HepG2 (cell line): Measurements from ENCODE around the gene ARPP19. TPM values are rescaled to one million over a fixed set of nuclear protein-coding genes. Genes with fewer than 3 reads are reported as not detected.

Experiments
- ATAC-seq: fragments of 200-7000 bp; cut with Tn5 transposase; 3 replicates; pipeline ENCODE4 v1.9.1; 2020; ENCODE audit warnings: mild to moderate bottlenecking, moderate library complexity
- BruUV-seq: library from RNA; stranded (reverse); fragments of 400-500 nt; replicated peaks from 2 replicates; lab custom pipeline; 2021; lab: Mats Ljungman, UMichigan
- CTCF ChIA-PET: fragments of 300-600 bp; formaldehyde crosslinking; extraction: SDS; loops from one replicate; lab custom pipeline; 2021; ENCODE audit warnings: low total read pairs, inconsistent platforms, low intra/inter-chr PET ratio; lab: Yijun Ruan, JAX
- POLR2A ChIA-PET: fragments of 350-600 bp; sonication (Branson Sonifier 250); formaldehyde crosslinking; loops from one replicate; lab custom pipeline; 2020; ENCODE audit warnings: antibody characterized with exemption, inconsistent platforms; lab: Yijun Ruan, JAX
- DNase-seq: peaks from one replicate; pipeline ENCODE4 v3.0.0-alpha.2; 2015; ENCODE audit warnings: low spot score
- FAIRE-seq: peaks from 3 replicates; lab custom pipeline; 2011; peaks lifted over from hg19 to GRCh38; lab: Jason Lieb, UNC
- H2AFZ ChIP-seq: one replicate; pipeline ENCODE4 v1.6.1; 2011; ENCODE audit warnings: low read length, inconsistent platforms
- H3K27ac ChIP-seq: fragments of 300-600 bp; 3 replicates; pipeline ENCODE4 v1.8.0; 2011; ENCODE audit warnings: mixed run types, mild to moderate bottlenecking, mixed read lengths, low read length, inconsistent platforms; ENCODE audit not compliant: insufficient read depth; ENCODE audit errors: extremely low read length
- H3K27me3 ChIP-seq, 2 experiments: fragments of 200-600 bp in 1 of 2; 2 replicates in 1 of 2; 3 replicates in 1 of 2; pipeline versions ENCODE4 v1.6.0 to v1.8.0; 2011; ENCODE audit warnings: low read length in 2 of 2, mild to moderate bottlenecking in 2 of 2, moderate library complexity in 2 of 2, inconsistent platforms in 1 of 2; ENCODE audit not compliant: insufficient read depth in 2 of 2, control insufficient read depth in 1 of 2
- H3K36me3 ChIP-seq, 2 experiments: fragments of 200-600 bp in 1 of 2; replicated peaks in 1 of 2; 2 replicates in 1 of 2; 3 replicates in 1 of 2; pipeline versions ENCODE4 v1.5.1 to v1.8.0; 2011; ENCODE audit warnings: low read length in 2 of 2, inconsistent platforms in 1 of 2; ENCODE audit not compliant: insufficient read depth in 2 of 2, control insufficient read depth in 1 of 2
- H3K4me1 ChIP-seq: 2 replicates; pipeline ENCODE4 v1.5.1; 2012; ENCODE audit warnings: low read length, inconsistent platforms; ENCODE audit not compliant: insufficient read depth
- H3K4me2 ChIP-seq: 2 replicates; pipeline ENCODE4 v1.6.0; 2011; ENCODE audit warnings: low read depth, low read length, inconsistent platforms
- H3K4me3 ChIP-seq, 3 experiments: fragments of 200-600 bp in 1 of 3; sonication (generic), shearing (Covaris generic) in 1 of 3; replicated peaks in 1 of 3; 2 replicates each; pipeline ENCODE4 v1.5.1; 2011 to 2016; ENCODE audit warnings: low read length in 3 of 3, inconsistent platforms in 2 of 3, low read depth in 2 of 3, mild to moderate bottlenecking in 2 of 3, control low read depth in 1 of 3, mixed read lengths in 1 of 3; ENCODE audit not compliant: insufficient read depth in 1 of 3
- H3K79me2 ChIP-seq: one replicate; pipeline ENCODE4 v1.6.1; 2011; ENCODE audit warnings: low read length, inconsistent platforms; ENCODE audit not compliant: insufficient read depth
- H3K9ac ChIP-seq: 2 replicates; pipeline ENCODE4 v1.6.0; 2011; ENCODE audit warnings: mild to moderate bottlenecking, low read depth, low read length, inconsistent platforms; ENCODE audit not compliant: insufficient read depth
- H3K9me3 ChIP-seq: 2 replicates; pipeline ENCODE4 v1.5.1; 2012; ENCODE audit warnings: mild to moderate bottlenecking, low read length
- H4K20me1 ChIP-seq: 2 replicates; pipeline ENCODE4 v1.6.0; 2011; ENCODE audit warnings: inconsistent platforms, mild to moderate bottlenecking, low read length, moderate library complexity; ENCODE audit not compliant: insufficient read depth
- ARNT ChIP-seq: fragments of 450-650 bp; IDR thresholded peaks from 2 replicates; pipeline ENCODE4 v1.6.1; 2017
- CCAR2 ChIP-seq: fragments of 200-400 bp; formaldehyde crosslinking; optimal IDR thresholded peaks from 2 replicates; pipeline ENCODE3; 2018; ENCODE audit warnings: low read depth, mild to moderate bottlenecking, low read length, moderate library complexity
- DNMT3B ChIP-seq: conservative IDR thresholded peaks from 2 replicates; pipeline ENCODE4 v1.6.1; 2016; ENCODE audit warnings: missing biosample characterization, control low read depth
- FUBP1 ChIP-seq: sonication (generic); formaldehyde crosslinking; IDR thresholded peaks from 2 replicates; pipeline ENCODE4 v1.5.1; 2020; ENCODE audit warnings: missing genetic modification reagents, mild to moderate bottlenecking, borderline replicate concordance
- MTA1 ChIP-seq: sonication (generic); formaldehyde crosslinking; IDR thresholded peaks from 2 replicates; pipeline ENCODE4 v1.4.0; 2020; ENCODE audit warnings: missing genetic modification reagents, mild to moderate bottlenecking, borderline replicate concordance
- NPAS2 ChIP-seq: sonication (generic); formaldehyde crosslinking; IDR thresholded peaks from 2 replicates; pipeline ENCODE4 v1.8.0; 2022; ENCODE audit warnings: mild to moderate bottlenecking, missing genetic modification reagents, borderline replicate concordance
- ZNF772 ChIP-seq: sonication (generic); formaldehyde crosslinking; IDR thresholded peaks from 2 replicates; pipeline ENCODE4 v1.5.0; 2020; ENCODE audit warnings: mild to moderate bottlenecking, missing genetic modification reagents
- WGBS: methylation state at CpG from one replicate; pipeline ENCODE4 v1.1.6; 2017; ENCODE audit warnings: low lambda C conversion rate; 5-methylcytosine and 5-hydroxymethylcytosine counted together
- in situ Hi-C: cut with HindIII; loops from 2 replicates; pipeline ENCODE4 v1.10.0; 2017; ENCODE audit warnings: low pct_unique_long_range_greater_than_20kb; ENCODE audit not compliant: extremely low pct_ligation_motif_present
- intact Hi-C: fragments of 100-400 bp; cut with micrococcal nuclease; formaldehyde crosslinking; loops from one replicate; pipeline ENCODE4 v1.10.0; 2022; ENCODE audit not compliant: unreplicated experiment
- polyA plus RNA-seq, 8 experiments: library from polyadenylated mRNA; depleted of rRNA in 3 of 8; stranded (reverse) in 7 of 8; unstranded in 1 of 8; fragments of >200 nt; fragmentation: Illumina TruSeq in 4 of 8; extraction: Trizol in 4 of 8; gene quantifications; 2 replicates each; pipeline versions ENCODE4 v1.2.1 to v1.2.3, GENCODE V29; 2011 to 2016; ENCODE audit warnings: low read depth in 4 of 8, missing spikeins in 1 of 8, mixed read lengths in 1 of 8; ENCODE audit not compliant: insufficient read depth in 1 of 8
- total RNA-seq, 5 experiments: library from RNA; depleted of rRNA; stranded (reverse); fragments of >200 nt; fragmentation: Illumina TruSeq; extraction: Trizol; gene quantifications; 2 replicates each; pipeline ENCODE4 v1.2.3, GENCODE V29; 2016; ENCODE audit warnings: low read depth in 1 of 5

Gene ARPP19
- total and polyA plus RNA-seq, 2 of the 13 experiments (the other 11 are each of a cell fraction or from before 2014, with no cell fraction given) = 70.8 to 123 TPM

GRCh38 chr15:52511084-52511483 lies 57.7 kb downstream of the ARPP19 start:
- POLR2A ChIA-PET = no interaction called here

More at GRCh38 chr15:52511084-52511483, 57.7 kb downstream of the ARPP19 start:
- CTCF ChIA-PET = no interaction called here
- H3K4me1 ChIP-seq = no peaks in the 10 kb centered on the region
- H3K4me3 ChIP-seq = no peak overlapping the region
- DNase-seq (no peak), ATAC-seq (no peak), FAIRE-seq (no peak)
- TF ChIP-seq CCAR2 (no peak), FUBP1 (CRISPR knock-in tag) (no peak), DNMT3B (CRISPR knock-in tag) (no peak), ZNF772 (CRISPR knock-in tag) (no peak), NPAS2 (CRISPR knock-in tag) (no peak), ARNT (no peak), MTA1 (CRISPR knock-in tag) (no peak)
- H3K36me3 ChIP-seq = no peaks in the 10 kb centered on the region
- H2AFZ ChIP-seq = no peak overlapping the region
- no TSS peak for BruUV-seq
- H4K20me1 ChIP-seq = no peaks in the 10 kb centered on the region
- no peaks in the 10 kb centered on the region for H3K79me2 ChIP-seq
- in situ Hi-C loops (no loop called here), intact Hi-C loops (no loop called here)
- no peak overlapping the region for H3K27ac ChIP-seq
- no peaks in the 10 kb centered on the region; a peak in 2 of 5 replicates for H3K27me3 ChIP-seq
- 13% methylated on average over 2 of the region's 2 CpGs for WGBS
- no peak overlapping the region for H3K9ac ChIP-seq
- H3K9me3 ChIP-seq = no peaks in the 10 kb centered on the region
- no peak overlapping the region for H3K4me2 ChIP-seq
